Right atrium auricular region (tissue), 2 donors: ENCODE measurements around the gene DYNLT2B. TPM values are rescaled to one million over a fixed set of nuclear protein-coding genes. Genes with fewer than 3 reads are reported as not detected.

Source experiments
- DNase-seq: peaks from one replicate; pipeline ENCODE4 v3.0.0-alpha.2; 2019; ENCODE audit warnings: low spot score
- H3K27ac ChIP-seq, 2 donors: fragments of 200-600 bp; sonication (generic); 1 replicate in 1 of 2; 2 replicates in 1 of 2; pipeline ENCODE4 v1.5.1; 2016 to 2019
- H3K27me3 ChIP-seq, 2 donors: fragments of 200-600 bp; sonication (generic); one replicate each; pipeline versions ENCODE4 v1.5.1 to v1.6.0; 2017 to 2019
- H3K36me3 ChIP-seq: fragments of 200-600 bp; sonication (generic); one replicate; pipeline ENCODE4 v1.5.1; 2016
- H3K4me1 ChIP-seq, 2 donors: fragments of 200-600 bp; sonication (generic); one replicate each; pipeline versions ENCODE4 v1.5.1 to v1.6.0; 2017 to 2019
- H3K4me3 ChIP-seq, 2 donors: fragments of 200-600 bp; sonication (generic); 1 replicate in 1 of 2; 2 replicates in 1 of 2; pipeline ENCODE4 v1.5.1; 2017 to 2019; ENCODE audit warnings: mild to moderate bottlenecking in 1 of 2, moderate library complexity in 1 of 2
- H3K9me3 ChIP-seq, 2 donors: fragments of 200-600 bp; sonication (generic); one replicate each; pipeline ENCODE4 v1.5.1; 2019
- total RNA-seq, 2 donors: library from RNA; depleted of rRNA; stranded (reverse); fragments of >200 nt; gene quantifications; one replicate each; pipeline ENCODE4 v1.1.0, GENCODE V29; 2016
- TF ChIP-seq, protein P1 (sequence below), 2 donors: fragments of 200-600 bp; sonication (generic); IDR thresholded peaks; one replicate each; pipeline ENCODE4 v1.5.1; 2019; ENCODE audit warnings: antibody characterized with exemption in 2 of 2

DYNLT2B gene
- total RNA-seq, 2 donors from 2014 or later = 4.3 to 6.3 TPM

DNA sequence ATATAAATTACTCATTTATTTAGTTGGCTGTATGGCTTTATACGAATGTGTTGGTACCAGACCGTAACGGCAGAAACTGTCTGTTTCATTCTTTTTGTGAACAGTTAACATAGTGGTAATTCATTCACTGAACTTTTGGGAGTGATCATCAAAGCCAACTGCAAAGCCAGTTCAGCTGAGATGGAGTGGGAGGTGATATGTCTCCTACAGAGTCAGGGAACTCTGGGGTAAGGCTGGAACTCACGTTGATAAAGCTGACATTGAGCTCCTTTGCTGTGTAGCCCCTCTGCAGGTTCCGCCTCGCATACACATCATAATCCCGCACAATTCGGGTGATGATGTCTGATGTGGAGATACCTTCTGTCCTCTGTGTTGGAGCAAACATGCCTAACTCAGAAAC is 76.3 kb downstream of the DYNLT2B start:
- TF ChIP-seq, protein P1, sequence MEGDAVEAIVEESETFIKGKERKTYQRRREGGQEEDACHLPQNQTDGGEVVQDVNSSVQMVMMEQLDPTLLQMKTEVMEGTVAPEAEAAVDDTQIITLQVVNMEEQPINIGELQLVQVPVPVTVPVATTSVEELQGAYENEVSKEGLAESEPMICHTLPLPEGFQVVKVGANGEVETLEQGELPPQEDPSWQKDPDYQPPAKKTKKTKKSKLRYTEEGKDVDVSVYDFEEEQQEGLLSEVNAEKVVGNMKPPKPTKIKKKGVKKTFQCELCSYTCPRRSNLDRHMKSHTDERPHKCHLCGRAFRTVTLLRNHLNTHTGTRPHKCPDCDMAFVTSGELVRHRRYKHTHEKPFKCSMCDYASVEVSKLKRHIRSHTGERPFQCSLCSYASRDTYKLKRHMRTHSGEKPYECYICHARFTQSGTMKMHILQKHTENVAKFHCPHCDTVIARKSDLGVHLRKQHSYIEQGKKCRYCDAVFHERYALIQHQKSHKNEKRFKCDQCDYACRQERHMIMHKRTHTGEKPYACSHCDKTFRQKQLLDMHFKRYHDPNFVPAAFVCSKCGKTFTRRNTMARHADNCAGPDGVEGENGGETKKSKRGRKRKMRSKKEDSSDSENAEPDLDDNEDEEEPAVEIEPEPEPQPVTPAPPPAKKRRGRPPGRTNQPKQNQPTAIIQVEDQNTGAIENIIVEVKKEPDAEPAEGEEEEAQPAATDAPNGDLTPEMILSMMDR (IDR thresholded peaks at IDR 0.05) = no peak
- no peaks in the 10 kb centered on the region for H3K4me1 ChIP-seq

More for the DNA sequence above, 76.3 kb downstream of the DYNLT2B start:
- no peaks in the 10 kb centered on the region for H3K9me3 ChIP-seq
- H3K27ac ChIP-seq = no peak overlapping the region
- DNase-seq = no peak
- peaks cover 69% of the 10 kb centered on the region for H3K36me3 ChIP-seq
- no peak overlapping the region for H3K4me3 ChIP-seq
- H3K27me3 ChIP-seq = no peaks in the 10 kb centered on the region

Other genes with a start within 250 kb of the DYNLT2B start
- 10 to 100 TPM; 47.9 to 98.0 TPM for gene TFRC, start 236.2 kb downstream of the DYNLT2B start, total RNA-seq
- not detected for gene ZDHHC19, start 106.8 kb downstream of the DYNLT2B start, total RNA-seq
- gene SLC51A, start 101.7 kb downstream of the DYNLT2B start, total RNA-seq = under 1 TPM in 1 of 2 donors, not detected in 1; 0.35 TPM
- gene PCYT1A, start 30.5 kb downstream of the DYNLT2B start, total RNA-seq = 100 to 1,000 TPM in 1 of 2 donors, 10 to 100 TPM in 1; 89.0 to 135 TPM
- not detected for gene TM4SF19, start 20.1 kb upstream of the DYNLT2B start, total RNA-seq
- gene UBXN7, start 114.2 kb upstream of the DYNLT2B start, total RNA-seq = 10 to 100 TPM; 10.5 to 13.3 TPM
- 10 to 100 TPM; 14.9 to 15.5 TPM for gene RNF168, start 185.5 kb upstream of the DYNLT2B start, total RNA-seq
- 10 to 100 TPM in 1 of 2 donors, 1 to 10 TPM in 1; 3.6 to 42.3 TPM for gene SMCO1, start 197.1 kb upstream of the DYNLT2B start, total RNA-seq